Measurements from ENCODE around the gene LHB.

The LHB gene

GRCh38 chr19:48988860-48989259, 28.0 kb downstream of the LHB start:
- TF ChIP-seq, protein P1, sequence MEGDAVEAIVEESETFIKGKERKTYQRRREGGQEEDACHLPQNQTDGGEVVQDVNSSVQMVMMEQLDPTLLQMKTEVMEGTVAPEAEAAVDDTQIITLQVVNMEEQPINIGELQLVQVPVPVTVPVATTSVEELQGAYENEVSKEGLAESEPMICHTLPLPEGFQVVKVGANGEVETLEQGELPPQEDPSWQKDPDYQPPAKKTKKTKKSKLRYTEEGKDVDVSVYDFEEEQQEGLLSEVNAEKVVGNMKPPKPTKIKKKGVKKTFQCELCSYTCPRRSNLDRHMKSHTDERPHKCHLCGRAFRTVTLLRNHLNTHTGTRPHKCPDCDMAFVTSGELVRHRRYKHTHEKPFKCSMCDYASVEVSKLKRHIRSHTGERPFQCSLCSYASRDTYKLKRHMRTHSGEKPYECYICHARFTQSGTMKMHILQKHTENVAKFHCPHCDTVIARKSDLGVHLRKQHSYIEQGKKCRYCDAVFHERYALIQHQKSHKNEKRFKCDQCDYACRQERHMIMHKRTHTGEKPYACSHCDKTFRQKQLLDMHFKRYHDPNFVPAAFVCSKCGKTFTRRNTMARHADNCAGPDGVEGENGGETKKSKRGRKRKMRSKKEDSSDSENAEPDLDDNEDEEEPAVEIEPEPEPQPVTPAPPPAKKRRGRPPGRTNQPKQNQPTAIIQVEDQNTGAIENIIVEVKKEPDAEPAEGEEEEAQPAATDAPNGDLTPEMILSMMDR (IDR thresholded peaks at IDR 0.05; ENCODE audit: borderline replicate concordance, control extremely low read depth, extremely low read depth, insufficient read depth, missing control alignments), result no peak

GRCh38 chr19:48988286-48988685, 28.6 kb downstream of the LHB start:
- in situ Hi-C loops (cut with MboI; ENCODE audit: low sequenced_read_pairs, unreplicated experiment), result no loop called here
- TF ChIP-seq, protein P1 (IDR thresholded peaks at IDR 0.05; ENCODE audit: borderline replicate concordance, control extremely low read depth, extremely low read depth, insufficient read depth, missing control alignments), result no peak
- no peak for DNase-seq (ENCODE audit: low spot score)

More at GRCh38 chr19:48988860-48989259, 28.0 kb downstream of the LHB start:
- in situ Hi-C loops (cut with MboI; ENCODE audit: low sequenced_read_pairs, unreplicated experiment), result no loop called here
- DNase-seq (ENCODE audit: low spot score), result no peak

DNA sequence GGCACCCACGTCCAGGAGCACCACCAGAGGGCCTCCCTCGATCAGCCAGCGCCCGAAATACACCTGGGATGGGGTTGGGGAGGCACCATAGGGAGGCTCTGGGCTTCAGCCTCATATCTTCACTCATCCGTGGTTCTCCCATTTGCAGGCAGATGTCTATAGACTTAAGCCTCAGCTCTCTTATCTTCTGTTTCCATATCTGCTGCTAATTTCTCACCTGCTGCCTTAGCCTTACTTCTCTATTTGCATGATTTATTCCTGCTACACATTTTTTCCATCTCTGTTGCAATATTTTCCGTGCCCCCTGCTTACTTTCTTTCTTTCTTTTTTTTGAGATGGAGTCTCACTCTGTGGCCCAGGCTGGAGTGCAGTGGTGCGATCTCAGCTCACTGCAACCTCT, 29.6 kb downstream of the LHB start:
- in situ Hi-C loops (cut with MboI; ENCODE audit: low sequenced_read_pairs, unreplicated experiment), result no loop called here
- TF ChIP-seq, protein P1 (IDR thresholded peaks at IDR 0.05; ENCODE audit: borderline replicate concordance, control extremely low read depth, extremely low read depth, insufficient read depth, missing control alignments), result no peak
- DNase-seq (ENCODE audit: low spot score), result no peak

- in situ Hi-C loops (cut with MboI; ENCODE audit: low sequenced_read_pairs, unreplicated experiment), result no loop called here
- TF ChIP-seq, protein P1 (IDR thresholded peaks at IDR 0.05; ENCODE audit: borderline replicate concordance, control extremely low read depth, extremely low read depth, insufficient read depth, missing control alignments), result no peak
- no peak for DNase-seq (ENCODE audit: low spot score)
These were observed 30.7 kb downstream of the LHB start for GRCh38 chr19:48986211-48986610.

- in situ Hi-C loops (cut with MboI; ENCODE audit: low sequenced_read_pairs, unreplicated experiment), result no loop called here
- TF ChIP-seq, protein P1 (IDR thresholded peaks at IDR 0.05; ENCODE audit: borderline replicate concordance, control extremely low read depth, extremely low read depth, insufficient read depth, missing control alignments), result no peak
- DNase-seq (ENCODE audit: low spot score), result no peak
These were observed 31.2 kb downstream of the LHB start for GRCh38 chr19:48985711-48986110.

DNA sequence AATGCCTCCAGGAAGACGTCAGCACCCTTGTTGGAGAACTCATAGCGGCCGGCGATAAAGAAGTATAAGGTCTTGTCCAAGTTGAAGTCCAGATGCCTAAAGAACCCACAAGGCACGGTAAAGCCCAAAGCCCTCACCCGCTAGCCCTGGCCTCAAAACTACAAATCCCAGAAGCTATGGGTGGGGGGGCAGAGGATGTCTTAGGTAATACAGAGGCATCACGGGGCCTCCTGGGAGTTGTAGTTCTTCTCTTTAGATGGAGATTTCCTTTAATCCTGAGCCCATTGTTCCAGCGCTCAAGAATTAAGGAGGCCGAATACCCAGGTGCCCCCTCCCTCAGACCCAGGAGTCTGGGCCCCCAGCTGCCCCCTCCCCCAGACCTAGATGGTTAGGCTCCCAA, 34.6 kb downstream of the LHB start:
- in situ Hi-C loops (cut with MboI; ENCODE audit: low sequenced_read_pairs, unreplicated experiment), result no loop called here
- DNase-seq (ENCODE audit: low spot score), result no peak
- TF ChIP-seq, protein P1 (IDR thresholded peaks at IDR 0.05; ENCODE audit: borderline replicate concordance, control extremely low read depth, extremely low read depth, insufficient read depth, missing control alignments), result no peak

GRCh38 chr19:48977061-48977460, 39.8 kb downstream of the LHB start:
- TF ChIP-seq, protein P1 (IDR thresholded peaks at IDR 0.05; ENCODE audit: borderline replicate concordance, control extremely low read depth, extremely low read depth, insufficient read depth, missing control alignments), result no peak
- in situ Hi-C loops (cut with MboI; ENCODE audit: low sequenced_read_pairs, unreplicated experiment), result no loop called here
- DNase-seq (ENCODE audit: low spot score), result no peak
